GM19455 (cell line): Measurements from ENCODE around the gene RNF152.

Experiments
- ATAC-seq: cut with Tn5 transposase; IDR thresholded peaks from one replicate; pipeline ENCODE4 v1.9.1; 2021; ENCODE audit not compliant: unreplicated experiment

RNF152 gene

GRCh38 chr18:61761875-61762274 lies 130.9 kb downstream of the RNF152 start:
- ATAC-seq, result no peak
